GM12878 (cell line): ENCODE results near the gene HOXC13. TPM values are rescaled to one million over a fixed set of nuclear protein-coding genes. Genes with fewer than 3 reads are reported as not detected.

Experiments used
- ATAC-seq: fragments of 200-7000 bp; cut with Tn5 transposase; 3 replicates; pipeline ENCODE4 v1.9.1; 2020; ENCODE audit warnings: mild to moderate bottlenecking, moderate library complexity
- BruUV-seq: library from RNA; stranded (reverse); fragments of 400-500 nt; replicated peaks from 2 replicates; lab custom pipeline; 2021; lab: Mats Ljungman, UMichigan
- CTCF ChIA-PET: fragments of 300-600 bp; sonication (Branson Sonifier 250); formaldehyde crosslinking; extraction: SDS; loops from one replicate; lab custom pipeline; 2021; ENCODE audit warnings: inconsistent platforms; lab: Yijun Ruan, JAX
- POLR2A ChIA-PET: fragments of 350-600 bp; formaldehyde crosslinking; extraction: SDS; loops from one replicate; lab custom pipeline; 2021; ENCODE audit warnings: inconsistent platforms; lab: Charles Lee
- RAD21 ChIA-PET: fragments of 300-600 bp; sonication (Branson Sonifier 250); formaldehyde crosslinking; loops from one replicate; lab custom pipeline; 2023; ENCODE audit warnings: antibody characterized with exemption; ENCODE audit not compliant: unreplicated experiment; lab: Charles Lee
- SMC1A ChIA-PET: fragments of 300-600 bp; sonication (Branson Sonifier 250); formaldehyde crosslinking; loops from one replicate; lab custom pipeline; 2023; ENCODE audit not compliant: unreplicated experiment, uncharacterized antibody; lab: Charles Lee
- DNase-seq: peaks from one replicate; pipeline ENCODE4 v3.0.0-alpha.2; 2011; ENCODE audit warnings: low read depth, low spot score
- FAIRE-seq: peaks from 3 replicates; lab custom pipeline; 2011; peaks lifted over from hg19 to GRCh38; lab: Jason Lieb, UNC
- H2AFZ ChIP-seq: 2 replicates; pipeline ENCODE4 v1.6.0; 2011; ENCODE audit warnings: low read depth, low read length, control low read depth; ENCODE audit not compliant: control insufficient read depth
- H3K27ac ChIP-seq: 2 replicates; pipeline ENCODE4 v1.5.1; 2011; ENCODE audit warnings: control low read depth; ENCODE audit not compliant: control insufficient read depth, insufficient read depth
- H3K27me3 ChIP-seq, 2 experiments: replicated peaks in 1 of 2; 2 replicates each; pipeline versions ENCODE4 v1.6.0 to v1.6.1; 2011; ENCODE audit warnings: low read length in 1 of 2; ENCODE audit not compliant: control insufficient read depth in 2 of 2, insufficient read depth in 2 of 2
- H3K36me3 ChIP-seq, 2 experiments: 2 replicates each; pipeline ENCODE4 v1.5.1; 2011; ENCODE audit warnings: low read length in 1 of 2; ENCODE audit not compliant: control insufficient read depth in 2 of 2, insufficient read depth in 2 of 2
- H3K4me1 ChIP-seq: 2 replicates; pipeline ENCODE4 v1.6.1; 2011; ENCODE audit warnings: mild to moderate bottlenecking, low read length, moderate library complexity, mixed read lengths; ENCODE audit not compliant: control insufficient read depth, insufficient read depth
- H3K4me2 ChIP-seq: 2 replicates; pipeline ENCODE4 v1.6.0; 2011; ENCODE audit warnings: control low read depth; ENCODE audit not compliant: control insufficient read depth, insufficient read depth
- H3K4me3 ChIP-seq: fragments of 200-600 bp; sonication (generic); 2 replicates; pipeline ENCODE4 v1.5.1; 2016
- H3K79me2 ChIP-seq: 2 replicates; pipeline ENCODE4 v1.6.0; 2011; ENCODE audit warnings: low read length; ENCODE audit not compliant: control insufficient read depth, insufficient read depth
- H3K9ac ChIP-seq: 2 replicates; pipeline ENCODE4 v1.8.0; 2011; ENCODE audit warnings: low read length, control low read depth, mixed read lengths; ENCODE audit not compliant: control insufficient read depth, insufficient read depth
- H3K9me3 ChIP-seq: replicated peaks from 3 replicates; pipeline ENCODE4 v1.5.1; 2011; ENCODE audit warnings: mild to moderate bottlenecking, low read length; ENCODE audit not compliant: control insufficient read depth, insufficient read depth
- H4K20me1 ChIP-seq: 2 replicates; pipeline ENCODE4 v1.6.0; 2011; ENCODE audit not compliant: control insufficient read depth, insufficient read depth
- CBX5 ChIP-seq: sonication (generic); IDR thresholded peaks from 2 replicates; pipeline ENCODE4 v1.6.1; 2016; ENCODE audit warnings: low read depth, moderate library complexity, mild to moderate bottlenecking, inconsistent platforms
- CHD1 ChIP-seq: IDR thresholded peaks from 2 replicates; pipeline ENCODE4 v1.6.1; 2012; ENCODE audit warnings: low read depth, low read length, improper control_type of control experiment
- FOXK2 ChIP-seq: fragments of 450-650 bp; IDR thresholded peaks from 2 replicates; pipeline ENCODE4 v1.6.1; 2017; ENCODE audit warnings: mild to moderate bottlenecking, moderate library complexity
- MYB ChIP-seq: fragments of 150-350 bp; IDR thresholded peaks from 2 replicates; pipeline ENCODE4 v1.6.1; 2014; ENCODE audit warnings: mild to moderate bottlenecking, low read depth, low read length, borderline replicate concordance
- PAX5 ChIP-seq: IDR thresholded peaks from 2 replicates; pipeline ENCODE4 v1.6.1; 2011; ENCODE audit warnings: low read depth, low read length, borderline replicate concordance
- PML ChIP-seq: IDR thresholded peaks from 2 replicates; pipeline ENCODE4 v1.6.1; 2012; ENCODE audit warnings: low read length, inconsistent platforms
- RCOR1 ChIP-seq: conservative IDR thresholded peaks from 2 replicates; pipeline ENCODE4 v1.6.1; 2012; ENCODE audit warnings: low read depth, low read length, improper control_type of control experiment
- SUPT20H ChIP-seq: IDR thresholded peaks from 2 replicates; pipeline ENCODE4 v1.6.1; 2011; ENCODE audit warnings: low read depth, mild to moderate bottlenecking, low read length, moderate library complexity, borderline replicate concordance; ENCODE audit not compliant: control insufficient read depth
- ZNF622 ChIP-seq: fragments of 450-650 bp; IDR thresholded peaks from 2 replicates; pipeline ENCODE4 v1.6.1; 2017; ENCODE audit warnings: mild to moderate bottlenecking, inconsistent platforms
- WGBS: methylation state at CpG from one replicate; pipeline ENCODE4 v1.1.6; 2016; ENCODE audit warnings: low lambda C conversion rate; ENCODE audit not compliant: insufficient replicate concordance, insufficient coverage; ENCODE audit errors: missing lambda C conversion rate; 5-methylcytosine and 5-hydroxymethylcytosine counted together
- in situ Hi-C: fragments of 300-500 bp; cut with MboI; formaldehyde crosslinking; loops from 9 replicates; pipeline ENCODE4 v1.14.3; 2018; ENCODE audit warnings: mixed read lengths
- intact Hi-C: fragments of 100-400 bp; cut with micrococcal nuclease; formaldehyde crosslinking; loops from one replicate; pipeline ENCODE4 v1.14.2; 2022; ENCODE audit not compliant: unreplicated experiment
- polyA plus RNA-seq, 11 experiments: library from polyadenylated mRNA; depleted of rRNA in 4 of 11; unstranded in 6 of 11; stranded (reverse) in 5 of 11; fragments of >200 nt; fragmentation: Nextera tagmentation in 4 of 11; fragmentation: Illumina TruSeq in 1 of 11; extraction: Ambion mirVana in 4 of 11; extraction: Trizol in 1 of 11; gene quantifications; 1 replicate in 1 of 11; 2 replicates in 10 of 11; pipeline versions ENCODE4 v1.2.1 to v1.2.3, GENCODE V29; 2011 to 2016; ENCODE audit warnings: inconsistent platforms in 2 of 11, missing spikeins in 2 of 11, low read depth in 1 of 11
- total RNA-seq, 4 experiments: library from RNA; depleted of rRNA in 3 of 4; stranded (reverse); fragments of >200 nt in 3 of 4; fragmentation: Illumina TruSeq in 1 of 4; extraction: Trizol in 1 of 4; gene quantifications; 2 replicates each; pipeline versions ENCODE4 v1.2.1 to v1.2.3, GENCODE V29; 2013 to 2021

The HOXC13 gene
- total and polyA plus RNA-seq, 10 of the 15 experiments (the other 5 are each of a cell fraction or from before 2014, with no cell fraction given): not detected

GRCh38 chr12:53983950-53984572, 45.4 kb downstream of the HOXC13 start:
- Histone ChIP-seq H3K4me3 (no peak overlapping the region), H3K4me1 (peaks cover 21% of the 10 kb centered on the region), H3K9ac (no peak overlapping the region), H3K27ac (no peak overlapping the region), H3K79me2 (no peaks in the 10 kb centered on the region), H3K9me3 (no peaks in the 10 kb centered on the region), H2AFZ (no peak overlapping the region), H3K27me3 (peaks cover 35 to 50% of the 10 kb centered on the region in 2 experiments), H3K36me3 (no peaks in the 10 kb centered on the region), H3K4me2 (no peak overlapping the region), H4K20me1 (peaks cover 3% of the 10 kb centered on the region; the same call in 1 of the 2 replicates)
- no peak for FAIRE-seq
- ChIA-PET SMC1A (interaction anchor here (1.2 to 1.6 kb wide), 3 partner anchors 33 to 217 kb away, joined by 3 to 6 read pairs (median 3); no protein-coding TSS in a partner anchor), POLR2A (no interaction called here), CTCF (interaction anchor here (0.7 to 5.5 kb wide), 15 partner anchors 18 to 360 kb away, joined by 3 to 54 read pairs (median 4); partner anchors contain the start of genes CALCOCO1 and HOXC5), RAD21 (interaction anchor here (1.2 to 3.3 kb wide), 6 partner anchors 16 to 232 kb away, joined by 3 to 14 read pairs (median 5); partner anchors contain the start of gene HOXC9)
- in situ Hi-C loops: no loop called here
- WGBS: 23% methylated on average over 29 of the region's 30 CpGs
- TF ChIP-seq MYB: no peak
- TF ChIP-seq SUPT20H: no peak
- TF ChIP-seq FOXK2: no peak
- TF ChIP-seq CBX5: no peak
- TF ChIP-seq ZNF622: no peak
- no peak for TF ChIP-seq CHD1
- TF ChIP-seq RCOR1: no peak
- TF ChIP-seq PML: no peak
- TF ChIP-seq PAX5: no peak
- no TSS peak for BruUV-seq
- no peak for ATAC-seq
- DNase-seq: no peak
- intact Hi-C loops: loop anchor here (2.0 to 10.0 kb wide), 3 partner anchors 189 to 279 kb away; no protein-coding TSS in a partner anchor
